ENCODE results near the gene SLC25A33.

- TF ChIP-seq POLR2AphosphoS5 (IDR thresholded peaks at IDR 0.05; ENCODE audit: insufficient read depth in 1 of 2, low read depth in 1 of 2), result no peak
- TF ChIP-seq POLR2A (IDR thresholded peaks at IDR 0.05), result no peak
- no peak for TF ChIP-seq CTCF (IDR thresholded peaks at IDR 0.05)
Measured at GRCh38 chr1:9520411-9520810, 18.9 kb upstream of the SLC25A33 start.
